NK-92 (cell line): ENCODE data around the gene TMED7.

ENCODE experiments used
- DNase-seq: peaks from one replicate; lab custom pipeline; 2025; ENCODE audit not compliant: unreplicated experiment; lab: John Stamatoyannopoulos, UW

The TMED7 gene

GRCh38 chr5:115584501-115584900 is 41.3 kb downstream of the TMED7 start:
- no peak for DNase-seq

GRCh38 chr5:115583474-115583873 is 42.4 kb downstream of the TMED7 start:
- DNase-seq = no peak

GRCh38 chr5:115580941-115581340 is 44.9 kb downstream of the TMED7 start:
- no peak for DNase-seq

- no peak for DNase-seq
These were observed 46.1 kb downstream of the TMED7 start for GRCh38 chr5:115579747-115580173.

- no peak for DNase-seq
These were observed 46.6 kb downstream of the TMED7 start for GRCh38 chr5:115579216-115579615.

- DNase-seq = no peak
These were observed 47.2 kb downstream of the TMED7 start for GRCh38 chr5:115578657-115579056.

GRCh38 chr5:115577741-115578140 is 48.1 kb downstream of the TMED7 start:
- DNase-seq = no peak

- no peak for DNase-seq
These were observed 48.5 kb downstream of the TMED7 start for GRCh38 chr5:115577329-115577728.

GRCh38 chr5:115575167-115576070 is 50.4 kb downstream of the TMED7 start:
- no peak for DNase-seq

- DNase-seq = no peak
These were observed 52.7 kb downstream of the TMED7 start for GRCh38 chr5:115573133-115573532.

- DNase-seq = no peak
These were observed 54.4 kb downstream of the TMED7 start for GRCh38 chr5:115571441-115571878.

- no peak for DNase-seq
These were observed 57.2 kb downstream of the TMED7 start for GRCh38 chr5:115568668-115569067.

- DNase-seq = no peak
These were observed 60.6 kb downstream of the TMED7 start for GRCh38 chr5:115565233-115565632.
